Fibroblast of mammary gland (primary cell): ENCODE results near the gene SELENOV.

Experiments
- DNase-seq: peaks from one replicate; pipeline ENCODE4 v3.0.0-alpha.2; 2010; ENCODE audit warnings: low read depth
- H3K4me3 ChIP-seq: 2 replicates; pipeline ENCODE4 v1.5.1; 2011; ENCODE audit warnings: low read depth, mild to moderate bottlenecking, low read length, moderate library complexity; ENCODE audit not compliant: control insufficient read depth
- CTCF ChIP-seq: conservative IDR thresholded peaks from 2 replicates; pipeline ENCODE4 v1.5.1; 2011; ENCODE audit warnings: low read depth, low read length, inconsistent platforms; ENCODE audit not compliant: control insufficient read depth, insufficient read depth

Gene SELENOV

GRCh38 chr19:39532233-39533002 lies 17.5 kb downstream of the SELENOV start, which contains the start of gene EID2B:
EID2B (minus strand) TSS chr19:39532852; CDS start chr19:39532802, 50 bp downstream.
- TF ChIP-seq CTCF: peak; percentile 95
- DNase-seq: peak; percentile 96
- peak within 1 kb of the TSS; percentile 72 for H3K4me3 ChIP-seq

- TF ChIP-seq CTCF: no peak
- no peak overlapping the region for H3K4me3 ChIP-seq
- DNase-seq: no peak
These were observed 18.1 kb downstream of the SELENOV start for GRCh38 chr19:39533003-39533512.

GRCh38 chr19:39533791-39534190 lies 18.9 kb downstream of the SELENOV start:
- no peak for TF ChIP-seq CTCF
- DNase-seq: no peak
- no peak overlapping the region for H3K4me3 ChIP-seq

- H3K4me3 ChIP-seq: peak overlapping the region; percentile 84
- DNase-seq: peak; percentile 21
- TF ChIP-seq CTCF: no peak
These were observed 24.2 kb downstream of the SELENOV start for GRCh38 chr19:39539165-39539517.

GRCh38 chr19:39539518-39540332 lies 24.8 kb downstream of the SELENOV start, which contains the start of gene EID2:
EID2 (minus strand) TSS chr19:39540161; CDS start chr19:39540079, 82 bp downstream.
- DNase-seq: peak; percentile 92
- peak; percentile 73 for TF ChIP-seq CTCF
- peak within 1 kb of the TSS; percentile 84 for H3K4me3 ChIP-seq

- DNase-seq: no peak
- no peak for TF ChIP-seq CTCF
- peak overlapping the region; percentile 84 for H3K4me3 ChIP-seq
These were observed 25.4 kb downstream of the SELENOV start for GRCh38 chr19:39540333-39540673.
